Subcutaneous abdominal adipose tissue (tissue), 5 donors: Measurements from ENCODE around the gene CORO7.
"Not testable (repeated sequence)": the region's sequence is repeated elsewhere in the genome, so short reads cannot be mapped to it uniquely, and the experiment has no call there.

ENCODE experiments used
- H3K27ac ChIP-seq: one replicate; pipeline ENCODE4 v1.7.0; 2013; ENCODE audit warnings: low read depth, mild to moderate bottlenecking, inconsistent platforms, low read length, moderate library complexity
- H3K27me3 ChIP-seq, 5 donors: one replicate each; pipeline ENCODE4 v1.7.0; 2013; ENCODE audit warnings: low read length in 5 of 5, inconsistent platforms in 1 of 5; ENCODE audit not compliant: control insufficient read depth in 5 of 5, insufficient read depth in 4 of 5
- H3K36me3 ChIP-seq, 5 donors: one replicate each; pipeline ENCODE4 v1.7.0; 2013; ENCODE audit warnings: low read length in 5 of 5; ENCODE audit not compliant: control insufficient read depth in 5 of 5, insufficient read depth in 5 of 5
- H3K4me1 ChIP-seq, 5 donors: one replicate each; pipeline ENCODE4 v1.7.0; 2013; ENCODE audit warnings: low read length in 5 of 5, mild to moderate bottlenecking in 3 of 5, moderate library complexity in 1 of 5; ENCODE audit not compliant: control insufficient read depth in 5 of 5, insufficient read depth in 5 of 5
- H3K4me3 ChIP-seq, 5 donors: one replicate each; pipeline ENCODE4 v1.7.0; 2013; ENCODE audit warnings: low read length in 5 of 5, low read depth in 1 of 5
- H3K9ac ChIP-seq, 5 donors: one replicate each; pipeline ENCODE4 v1.7.0; 2013; ENCODE audit warnings: low read length in 5 of 5, mild to moderate bottlenecking in 4 of 5, moderate library complexity in 3 of 5
- H3K9me3 ChIP-seq, 5 donors: one replicate each; pipeline ENCODE4 v1.7.0; 2013; ENCODE audit warnings: low read length in 5 of 5; ENCODE audit not compliant: control insufficient read depth in 5 of 5
- donor health status: healthy.
- donor health status: healthy.
- donor health status: healthy.
- donor health status: healthy.
- donor health status: healthy.

Gene CORO7

DNA sequence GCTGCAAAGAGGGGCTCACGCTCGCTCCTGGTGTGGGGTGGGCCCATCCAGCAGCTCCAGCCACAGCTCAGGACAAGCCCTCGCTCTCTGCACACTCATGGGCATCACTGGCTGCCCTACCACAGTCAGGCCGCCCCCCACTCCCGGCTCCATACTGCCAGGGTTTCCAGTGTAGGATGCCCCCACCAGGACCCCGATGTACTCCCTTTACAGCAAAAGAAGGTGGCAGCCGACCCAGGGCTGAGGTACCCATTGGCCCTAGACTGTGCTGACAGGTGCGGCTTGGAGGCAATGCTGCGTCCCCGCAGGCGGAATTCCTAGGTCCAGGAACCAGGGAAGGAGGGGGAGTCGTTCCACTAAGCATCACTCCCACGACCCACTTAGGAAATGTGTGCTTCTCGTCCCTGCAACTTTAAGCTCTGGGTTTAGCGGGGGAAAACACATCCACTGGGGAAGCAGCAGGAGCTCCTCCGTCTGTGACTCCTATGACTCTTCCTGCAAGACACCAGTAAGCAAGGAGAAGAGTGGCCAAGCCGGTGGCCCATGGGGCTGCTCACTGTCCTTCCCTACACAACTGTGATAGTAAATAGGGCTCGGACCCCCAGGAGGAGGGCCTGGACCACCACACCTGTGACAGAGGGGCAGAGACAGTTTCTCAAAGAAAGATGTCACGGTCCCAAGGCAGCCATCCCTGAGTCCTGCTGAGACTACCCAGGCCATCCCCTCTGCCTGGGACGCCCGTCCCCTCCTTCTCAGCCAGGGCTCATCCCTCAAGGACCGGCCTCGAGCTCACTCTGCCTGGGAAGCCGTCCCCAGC, 13.1 kb downstream of the CORO7 start:
- H3K4me1 ChIP-seq, result peaks cover 0 to 20% (median 12%) of the 10 kb centered on the region in 5 donors
- H3K27ac ChIP-seq, result no peak overlapping the region
- no peak overlapping the region for H3K4me3 ChIP-seq
- H3K36me3 ChIP-seq, result peaks cover 0 to 66% (median 39%) of the 10 kb centered on the region in 5 donors
- H3K27me3 ChIP-seq, result no peaks in the 10 kb centered on the region
- no peak overlapping the region for H3K9ac ChIP-seq
- no peaks in the 10 kb centered on the region for H3K9me3 ChIP-seq

GRCh38 chr16:4402439-4403132, 13.8 kb downstream of the CORO7 start:
- peaks cover 0 to 58% (median 34%) of the 10 kb centered on the region in 5 donors for H3K36me3 ChIP-seq
- no peak overlapping the region for H3K4me3 ChIP-seq
- no peak overlapping the region for H3K27ac ChIP-seq
- H3K4me1 ChIP-seq, result peaks cover 0 to 17% (median 12%) of the 10 kb centered on the region in 5 donors
- H3K27me3 ChIP-seq, result no peaks in the 10 kb centered on the region
- no peaks in the 10 kb centered on the region for H3K9me3 ChIP-seq
- no peak overlapping the region for H3K9ac ChIP-seq

DNA sequence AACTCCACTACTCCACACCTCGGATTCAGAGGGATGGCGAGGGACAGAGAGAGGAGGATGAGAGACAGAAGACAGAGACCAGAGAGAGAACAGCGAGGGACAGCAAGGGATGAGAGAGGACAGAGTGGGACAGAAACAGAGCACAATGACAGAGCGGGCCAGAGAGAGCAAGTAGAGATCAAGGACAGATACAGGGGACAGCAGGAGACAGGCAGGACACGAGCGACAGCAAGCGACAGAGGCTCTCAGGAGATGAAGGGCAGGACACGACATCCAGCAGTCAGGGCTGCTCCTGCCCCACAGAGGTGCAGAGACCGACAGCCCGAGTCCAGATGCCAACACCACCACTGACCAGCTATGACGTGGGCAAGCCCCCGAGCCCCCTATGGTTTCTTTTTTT, 14.9 kb downstream of the CORO7 start:
- no peaks in the 10 kb centered on the region for H3K27me3 ChIP-seq
- no peak overlapping the region for H3K27ac ChIP-seq
- H3K9ac ChIP-seq, result no peak overlapping the region
- H3K9me3 ChIP-seq, result no peaks in the 10 kb centered on the region
- peaks cover 0 to 17% (median 12%) of the 10 kb centered on the region in 5 donors for H3K4me1 ChIP-seq
- H3K36me3 ChIP-seq, result peaks cover 0 to 57% (median 31%) of the 10 kb centered on the region in 5 donors
- H3K4me3 ChIP-seq, result no peak overlapping the region

GRCh38 chr16:4401094-4401501, 15.3 kb downstream of the CORO7 start:
- Histone ChIP-seq H3K4me1 (peaks cover 0 to 17% (median 12%) of the 10 kb centered on the region in 5 donors), H3K4me3 (no peak overlapping the region), H3K36me3 (peaks cover 0 to 53% (median 31%) of the 10 kb centered on the region in 5 donors), H3K9me3 (no peaks in the 10 kb centered on the region), H3K9ac (no peak overlapping the region), H3K27me3 (no peaks in the 10 kb centered on the region), H3K27ac (no peak overlapping the region)

- Histone ChIP-seq H3K36me3 (peaks cover 0 to 50% (median 32%) of the 10 kb centered on the region in 5 donors), H3K9me3 (no peaks in the 10 kb centered on the region), H3K4me3 (no peak overlapping the region), H3K4me1 (peaks cover 0 to 17% (median 12%) of the 10 kb centered on the region in 5 donors), H3K27ac (no peak overlapping the region), H3K9ac (no peak overlapping the region), H3K27me3 (no peaks in the 10 kb centered on the region)
These were observed 17.2 kb downstream of the CORO7 start for GRCh38 chr16:4399001-4399730.

DNA sequence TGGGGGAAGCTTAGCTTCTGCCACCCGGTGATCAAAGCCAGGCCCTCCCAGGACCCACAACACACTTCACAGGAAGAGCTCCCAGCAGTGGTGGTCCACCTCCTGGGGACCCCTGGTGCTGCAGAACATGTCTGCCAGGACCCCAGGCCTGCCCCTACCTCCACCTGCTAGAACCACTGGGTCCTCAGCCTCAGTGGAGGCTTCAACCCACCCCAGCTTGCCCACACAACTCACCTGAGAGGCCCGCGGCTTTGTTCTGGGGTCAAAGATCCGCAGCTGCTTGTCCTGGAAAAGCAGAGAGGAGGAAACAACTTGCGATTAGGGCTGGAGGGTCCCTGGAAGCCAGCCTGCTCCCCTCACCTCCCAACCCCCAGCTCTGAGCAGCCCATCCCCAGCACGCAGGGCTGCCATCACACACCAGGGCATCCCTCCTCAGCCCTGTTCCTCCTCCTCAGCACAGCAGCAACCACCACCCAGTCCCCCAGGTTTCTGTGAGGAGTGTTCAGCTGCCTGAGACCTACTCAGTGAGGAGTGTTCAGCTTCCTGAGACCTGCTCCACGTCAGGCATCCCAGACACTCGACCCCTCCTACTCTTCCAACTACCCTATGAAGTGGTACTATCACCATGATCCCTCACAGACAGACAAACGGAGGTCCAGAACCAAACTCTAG, 21.2 kb downstream of the CORO7 start:
- Histone ChIP-seq H3K27ac (no peak overlapping the region), H3K9me3 (no peaks in the 10 kb centered on the region), H3K4me3 (no peak overlapping the region), H3K4me1 (peaks cover 0 to 27% (median 19%) of the 10 kb centered on the region in 5 donors), H3K9ac (no peak overlapping the region), H3K27me3 (no peaks in the 10 kb centered on the region), H3K36me3 (peaks cover 0 to 50% (median 20%) of the 10 kb centered on the region in 5 donors)

DNA sequence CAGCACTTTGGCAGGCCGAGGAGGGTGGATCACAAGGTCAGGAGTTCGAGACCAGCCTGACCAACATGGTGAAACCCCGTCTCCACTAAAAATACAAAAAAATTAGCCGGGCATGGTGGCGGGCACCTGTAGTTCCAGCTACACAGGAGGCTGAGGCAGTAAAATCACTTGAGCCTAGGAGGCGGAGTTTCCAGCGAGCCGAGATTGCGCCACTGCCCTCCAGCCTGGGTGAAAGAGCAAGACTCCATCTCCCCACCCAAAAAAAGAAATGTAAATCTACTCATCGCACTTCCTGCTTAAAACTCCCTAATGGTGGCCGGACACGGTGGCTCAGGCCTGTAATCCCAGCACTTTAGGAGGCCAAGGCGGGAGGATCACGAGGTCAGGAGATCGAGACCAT, 22.5 kb downstream of the CORO7 start:
- H3K27ac ChIP-seq, H3K4me3 ChIP-seq, H3K9me3 ChIP-seq, H3K27me3 ChIP-seq, H3K9ac ChIP-seq: not testable (repeated sequence)
- peaks cover 0 to 59% (median 23%) of the 10 kb centered on the region in 5 donors for H3K36me3 ChIP-seq
- peaks cover 3 to 30% (median 21%) of the 10 kb centered on the region in 5 donors for H3K4me1 ChIP-seq

DNA sequence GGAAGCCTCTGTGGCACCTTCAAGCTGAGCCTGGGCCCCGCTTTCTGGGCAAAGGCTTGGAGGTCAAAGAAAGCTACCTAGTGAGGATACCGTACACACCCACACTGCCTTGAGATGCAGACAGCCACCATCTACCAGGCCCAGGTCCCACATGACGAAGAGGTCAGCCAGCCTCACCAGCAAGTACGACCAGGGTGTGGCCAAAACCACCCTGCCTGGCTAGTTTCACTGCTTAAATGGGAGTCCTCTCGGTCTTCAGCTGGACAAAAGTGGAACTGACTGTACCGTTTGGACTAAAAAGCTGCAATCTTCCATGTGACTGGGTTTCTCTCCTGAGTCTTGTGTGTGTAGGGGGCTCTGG, 23.2 kb downstream of the CORO7 start:
- Histone ChIP-seq H3K9ac (no peak overlapping the region), H3K4me1 (peaks cover 3 to 34% (median 25%) of the 10 kb centered on the region in 5 donors), H3K36me3 (peaks cover 0 to 64% (median 23%) of the 10 kb centered on the region in 5 donors), H3K27me3 (peaks cover 0 to 3% (median 0%) of the 10 kb centered on the region in 5 donors), H3K4me3 (no peak overlapping the region), H3K9me3 (no peaks in the 10 kb centered on the region), H3K27ac (no peak overlapping the region)

DNA sequence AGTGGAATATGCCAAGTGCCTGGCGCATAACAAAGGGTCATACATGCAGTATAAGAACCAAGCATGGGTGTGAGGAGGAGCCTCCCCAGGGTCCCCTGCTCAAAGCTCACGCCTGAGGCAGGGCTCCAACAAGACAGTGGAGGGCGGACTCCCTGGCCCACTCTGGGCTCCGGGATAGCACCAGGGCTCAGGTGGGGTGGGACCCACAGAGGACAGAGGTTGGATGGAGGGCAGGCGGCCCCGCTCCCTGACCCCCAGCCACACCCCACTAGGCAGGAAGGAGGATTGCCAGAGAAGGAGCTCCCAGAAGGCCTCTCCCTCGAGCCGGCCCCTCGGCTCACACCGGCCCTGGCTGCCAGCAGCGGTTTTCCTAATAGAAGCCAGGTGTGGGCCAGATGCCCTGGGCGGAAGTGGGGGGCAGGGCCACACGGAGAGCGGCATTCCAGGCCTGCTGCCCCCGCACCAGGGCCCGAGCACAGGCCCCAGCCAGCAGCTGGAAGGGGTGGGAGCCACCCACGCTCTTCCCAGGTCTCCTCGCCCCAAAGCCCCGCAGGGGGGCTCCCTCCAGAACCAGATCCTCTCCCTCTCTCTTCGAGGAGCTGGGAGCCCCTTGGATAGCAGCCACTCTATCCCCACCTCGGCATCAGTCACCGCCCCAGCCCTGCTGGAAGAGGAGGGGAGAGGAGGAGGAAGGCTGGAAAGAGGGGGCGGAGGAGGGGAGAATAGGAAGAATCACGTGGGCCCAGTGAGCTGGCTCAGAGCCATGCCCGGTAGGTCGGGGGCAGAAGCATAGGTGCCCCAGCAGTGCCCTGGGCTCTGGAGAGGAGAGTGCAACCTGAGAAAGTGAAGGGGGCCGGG, 23.8 kb downstream of the CORO7 start:
- Histone ChIP-seq H3K4me3 (no peak overlapping the region), H3K9ac (no peak overlapping the region), H3K27me3 (peaks cover 0 to 3% (median 0%) of the 10 kb centered on the region in 5 donors), H3K36me3 (peaks cover 0 to 70% (median 23%) of the 10 kb centered on the region in 5 donors), H3K4me1 (peaks cover 3 to 40% (median 31%) of the 10 kb centered on the region in 5 donors), H3K9me3 (no peaks in the 10 kb centered on the region), H3K27ac (no peak overlapping the region)
